SIG-M5 treated with dmso at 0.1 percent for 504 hours (cell line): ENCODE measurements around the gene NBPF14.
"Not testable (repeated sequence)": the region's sequence is repeated elsewhere in the genome, so short reads cannot be mapped to it uniquely, and the experiment has no call there.

ENCODE experiments used
- DNase-seq: peaks from one replicate; lab custom pipeline; 2025; ENCODE audit not compliant: unreplicated experiment; lab: John Stamatoyannopoulos, UW

The NBPF14 gene, protein sequence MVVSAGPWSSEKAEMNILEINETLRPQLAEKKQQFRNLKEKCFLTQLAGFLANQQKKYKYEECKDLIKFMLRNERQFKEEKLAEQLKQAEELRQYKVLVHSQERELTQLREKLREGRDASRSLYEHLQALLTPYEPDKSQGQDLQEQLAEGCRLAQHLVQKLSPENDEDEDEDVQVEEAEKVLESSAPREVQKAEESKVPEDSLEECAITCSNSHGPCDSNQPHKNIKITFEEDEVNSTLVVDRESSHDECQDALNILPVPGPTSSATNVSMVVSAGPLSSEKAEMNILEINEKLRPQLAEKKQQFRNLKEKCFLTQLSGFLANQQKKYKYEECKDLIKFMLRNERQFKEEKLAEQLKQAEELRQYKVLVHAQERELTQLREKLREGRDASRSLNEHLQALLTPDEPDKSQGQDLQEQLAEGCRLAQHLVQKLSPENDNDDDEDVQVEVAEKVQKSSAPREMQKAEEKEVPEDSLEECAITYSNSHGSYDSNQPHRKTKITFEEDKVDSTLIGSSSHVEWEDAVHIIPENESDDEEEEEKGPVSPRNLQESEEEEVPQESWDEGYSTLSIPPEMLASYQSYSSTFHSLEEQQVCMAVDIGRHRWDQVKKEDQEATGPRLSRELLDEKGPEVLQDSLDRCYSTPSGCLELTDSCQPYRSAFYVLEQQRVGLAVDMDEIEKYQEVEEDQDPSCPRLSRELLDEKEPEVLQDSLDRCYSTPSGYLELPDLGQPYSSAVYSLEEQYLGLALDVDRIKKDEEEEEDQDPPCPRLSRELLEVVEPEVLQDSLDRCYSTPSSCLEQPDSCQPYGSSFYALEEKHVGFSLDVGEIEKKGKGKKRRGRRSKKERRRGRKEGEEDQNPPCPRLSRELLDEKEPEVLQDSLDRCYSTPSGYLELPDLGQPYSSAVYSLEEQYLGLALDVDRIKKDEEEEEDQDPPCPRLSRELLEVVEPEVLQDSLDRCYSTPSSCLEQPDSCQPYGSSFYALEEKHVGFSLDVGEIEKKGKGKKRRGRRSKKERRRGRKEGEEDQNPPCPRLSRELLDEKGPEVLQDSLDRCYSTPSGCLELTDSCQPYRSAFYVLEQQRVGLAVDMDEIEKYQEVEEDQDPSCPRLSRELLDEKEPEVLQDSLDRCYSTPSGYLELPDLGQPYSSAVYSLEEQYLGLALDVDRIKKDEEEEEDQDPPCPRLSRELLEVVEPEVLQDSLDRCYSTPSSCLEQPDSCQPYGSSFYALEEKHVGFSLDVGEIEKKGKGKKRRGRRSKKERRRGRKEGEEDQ (N-terminal part only)

DNA sequence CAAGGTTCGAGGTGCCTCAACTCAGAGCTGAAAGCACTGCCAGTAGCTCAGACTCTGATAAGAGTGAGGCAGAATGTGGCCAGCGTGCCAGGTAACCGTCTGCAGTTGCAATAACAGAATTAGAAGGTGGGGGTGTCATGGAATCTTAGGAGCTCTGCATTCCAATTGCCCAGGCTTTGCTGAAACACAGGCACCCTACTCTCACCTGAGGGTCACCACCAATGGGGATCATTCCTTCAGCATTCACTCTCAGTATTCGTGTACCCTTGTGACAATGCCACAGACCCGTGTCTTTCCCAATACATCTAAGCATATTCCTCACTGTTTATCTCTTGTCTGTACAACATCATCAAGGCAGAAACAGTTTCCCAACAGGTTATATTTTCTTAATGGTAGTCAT lies at the start of gene NBPF14:
NBPF14 (minus strand) TSS at position 101 of the 400 bp plus-strand sequence. CDS start 294 bp downstream, outside the sequence.
- not testable (repeated sequence) for DNase-seq

DNA sequence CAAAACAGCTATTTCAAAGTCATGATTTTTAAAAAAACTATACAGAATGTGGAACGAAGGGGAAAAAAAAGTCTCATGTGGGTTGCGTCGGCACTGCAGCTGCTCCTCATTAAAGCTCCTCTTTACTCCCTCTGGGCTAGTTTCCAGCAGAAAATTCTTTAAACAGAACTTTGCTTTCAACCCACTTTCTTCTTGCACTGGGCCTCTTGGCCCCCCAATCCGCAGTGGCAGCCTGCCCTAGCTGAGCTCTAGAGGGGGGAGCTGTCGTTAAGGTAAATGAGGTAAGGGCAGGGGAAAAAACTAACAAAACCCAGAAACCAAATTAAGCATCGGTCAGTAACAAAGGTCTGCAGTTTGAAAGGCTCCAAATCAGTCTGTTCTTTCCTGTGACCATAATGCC lies 29.6 kb upstream of the NBPF14 start:
- DNase-seq, result not testable (repeated sequence)

DNA sequence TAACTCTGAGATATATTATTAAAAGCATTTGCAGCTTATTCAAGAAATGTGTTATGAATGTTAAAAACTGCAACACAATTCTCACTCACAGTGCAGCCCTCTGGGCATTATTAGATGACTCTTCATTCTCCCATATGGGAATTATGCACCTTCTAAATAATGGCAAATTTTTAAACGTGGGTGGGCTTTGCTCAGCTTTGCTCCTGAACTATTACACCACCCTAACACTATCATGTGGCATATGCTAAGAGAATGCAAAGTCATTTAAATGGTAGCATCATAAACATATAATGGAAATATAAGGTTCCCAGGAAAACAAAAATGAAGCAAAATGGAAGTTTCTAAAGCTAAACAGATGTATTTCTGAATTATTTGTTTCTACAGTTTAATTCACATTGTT lies 22.4 kb upstream of the NBPF14 start:
- DNase-seq, result not testable (repeated sequence)

DNA sequence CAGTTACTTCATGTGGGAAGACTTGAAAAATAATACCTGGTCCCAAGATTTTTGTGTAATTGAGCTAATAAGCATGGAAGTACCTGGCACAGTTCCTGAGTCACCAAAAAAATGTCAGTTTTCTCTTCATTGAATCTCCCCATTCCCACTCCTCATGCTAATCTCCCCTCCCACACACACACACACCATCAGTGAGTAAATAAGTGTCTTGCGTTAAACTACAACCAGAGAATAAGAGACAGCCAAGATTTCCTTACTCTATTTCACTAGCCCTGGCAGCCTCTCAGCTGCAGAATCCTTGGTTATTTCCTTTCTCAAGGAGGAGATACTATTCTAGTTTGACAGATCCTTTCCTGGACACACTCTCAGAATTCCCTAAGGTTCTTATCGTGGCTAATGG lies 9.5 kb upstream of the NBPF14 start:
- not testable (repeated sequence) for DNase-seq

DNA sequence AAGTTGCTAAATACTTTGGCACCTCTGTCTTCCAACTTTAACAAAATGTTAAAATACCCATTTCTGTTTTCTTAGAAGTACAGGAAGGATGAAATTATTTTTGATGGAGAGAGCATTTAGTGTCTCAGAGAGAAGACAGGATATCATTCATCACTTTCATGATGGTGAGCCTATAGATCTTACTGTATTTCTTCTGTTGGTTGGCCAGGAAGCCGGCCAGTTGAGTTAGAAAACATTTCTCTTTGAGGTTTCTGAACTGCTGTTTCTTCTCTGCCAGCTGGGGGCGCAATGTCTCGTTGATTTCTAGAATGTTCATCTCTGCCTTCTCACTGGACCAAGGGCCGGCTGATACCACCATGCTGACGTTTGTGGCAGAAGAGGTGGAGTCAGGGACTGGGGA lies 451 bp downstream of the NBPF14 start:
- not testable (repeated sequence) for DNase-seq

DNA sequence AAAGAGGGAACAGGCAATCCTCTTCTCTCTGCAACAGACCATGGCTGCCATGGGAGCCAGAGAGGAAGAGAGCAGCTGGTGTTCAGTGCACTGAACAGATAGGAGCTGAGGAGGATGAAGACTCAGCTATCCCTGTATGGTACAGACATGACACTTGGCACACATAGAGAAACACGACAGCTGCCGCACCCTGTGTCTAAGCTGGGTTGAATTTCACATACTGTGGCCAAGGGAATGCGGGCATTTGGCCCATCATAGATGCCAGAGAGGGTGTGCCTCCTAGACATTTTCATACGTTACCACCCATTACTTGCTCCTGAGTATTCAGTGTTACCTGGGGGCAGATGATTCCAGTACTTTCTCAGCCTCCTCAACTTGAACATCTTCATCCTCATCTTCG lies 4.7 kb downstream of the NBPF14 start:
- DNase-seq, result not testable (repeated sequence)

DNA sequence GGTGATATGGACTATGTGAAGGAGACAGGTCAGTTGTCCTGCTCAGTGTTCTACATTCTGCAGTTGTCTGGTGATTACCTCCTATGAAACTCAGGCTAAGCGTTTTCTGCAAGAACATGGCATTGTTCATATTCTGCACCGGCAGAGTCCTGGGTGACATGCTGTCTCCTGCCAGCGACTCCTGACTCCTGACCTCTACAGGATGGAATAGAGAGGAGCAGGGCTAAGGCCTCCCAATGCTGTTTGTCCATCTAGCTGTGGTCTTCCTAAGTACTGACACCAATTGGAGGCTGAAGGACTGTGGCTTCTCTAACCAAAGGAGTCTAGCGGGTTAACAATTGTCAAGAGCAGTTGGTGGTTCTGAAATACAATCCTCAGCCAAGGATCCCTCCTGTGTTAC lies 63.7 kb downstream of the NBPF14 start:
- DNase-seq, result not testable (repeated sequence)

DNA sequence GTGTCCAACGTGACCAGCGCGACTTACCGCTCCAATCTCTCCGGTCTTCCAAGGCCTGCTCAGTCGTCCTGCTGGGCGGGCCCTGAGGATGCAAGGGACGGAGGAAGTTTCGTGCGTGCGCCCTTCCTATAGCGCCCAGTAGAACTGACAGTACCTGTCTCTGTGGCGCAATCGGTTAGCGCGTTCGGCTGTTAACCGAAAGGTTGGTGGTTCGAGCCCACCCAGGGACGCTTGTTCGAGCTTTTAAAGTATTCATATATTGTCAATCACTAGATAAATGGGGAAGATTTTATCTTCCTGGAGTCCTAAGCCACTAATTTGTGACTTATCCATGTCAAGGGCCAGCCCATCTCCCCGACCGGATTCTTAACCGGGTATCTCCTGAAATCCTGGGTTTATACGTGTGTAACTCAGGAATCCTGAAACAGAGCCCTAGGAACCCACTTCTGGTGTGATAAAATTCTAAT lies 66.7 kb downstream of the NBPF14 start:
- DNase-seq, result peak; percentile 52

DNA sequence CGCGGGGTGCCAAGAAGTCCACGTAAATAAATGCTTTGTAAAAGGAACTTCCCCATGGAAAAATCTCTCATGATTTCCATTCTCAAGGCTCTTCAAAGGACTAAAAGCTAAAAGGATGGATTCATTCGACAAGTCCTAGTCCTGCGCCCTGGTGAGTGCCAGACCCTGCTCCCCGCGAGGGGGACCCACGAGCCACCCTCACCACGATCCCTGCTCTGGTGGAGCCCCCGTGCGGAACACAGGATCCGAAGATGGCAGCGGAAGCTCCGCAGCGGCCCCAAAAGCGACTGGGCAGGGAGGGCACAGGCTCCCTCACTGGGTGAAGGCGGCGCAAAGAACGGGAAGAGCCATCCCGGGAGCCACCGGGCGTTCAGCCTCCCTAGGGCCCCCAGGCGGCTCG lies 67.2 kb downstream of the NBPF14 start:
- not testable (repeated sequence) for DNase-seq

DNA sequence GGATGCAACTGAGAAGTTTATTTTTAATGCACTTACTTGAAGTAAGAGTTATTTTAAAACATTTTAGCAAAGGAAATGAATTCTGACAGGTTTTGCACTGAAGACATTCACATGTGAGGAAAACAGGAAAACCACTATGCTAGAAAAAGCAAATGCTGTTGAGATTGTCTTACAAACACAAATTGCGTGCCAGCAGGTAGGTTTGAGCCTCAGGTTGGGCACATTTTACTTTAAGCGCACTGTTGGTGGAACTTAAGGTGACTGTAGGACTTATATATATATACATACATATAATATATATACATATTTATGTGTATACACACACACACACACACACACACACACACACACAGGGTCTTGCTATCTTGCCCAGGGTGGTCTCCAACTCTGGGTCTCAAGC lies 69.2 kb downstream of the NBPF14 start:
- not testable (repeated sequence) for DNase-seq

DNA sequence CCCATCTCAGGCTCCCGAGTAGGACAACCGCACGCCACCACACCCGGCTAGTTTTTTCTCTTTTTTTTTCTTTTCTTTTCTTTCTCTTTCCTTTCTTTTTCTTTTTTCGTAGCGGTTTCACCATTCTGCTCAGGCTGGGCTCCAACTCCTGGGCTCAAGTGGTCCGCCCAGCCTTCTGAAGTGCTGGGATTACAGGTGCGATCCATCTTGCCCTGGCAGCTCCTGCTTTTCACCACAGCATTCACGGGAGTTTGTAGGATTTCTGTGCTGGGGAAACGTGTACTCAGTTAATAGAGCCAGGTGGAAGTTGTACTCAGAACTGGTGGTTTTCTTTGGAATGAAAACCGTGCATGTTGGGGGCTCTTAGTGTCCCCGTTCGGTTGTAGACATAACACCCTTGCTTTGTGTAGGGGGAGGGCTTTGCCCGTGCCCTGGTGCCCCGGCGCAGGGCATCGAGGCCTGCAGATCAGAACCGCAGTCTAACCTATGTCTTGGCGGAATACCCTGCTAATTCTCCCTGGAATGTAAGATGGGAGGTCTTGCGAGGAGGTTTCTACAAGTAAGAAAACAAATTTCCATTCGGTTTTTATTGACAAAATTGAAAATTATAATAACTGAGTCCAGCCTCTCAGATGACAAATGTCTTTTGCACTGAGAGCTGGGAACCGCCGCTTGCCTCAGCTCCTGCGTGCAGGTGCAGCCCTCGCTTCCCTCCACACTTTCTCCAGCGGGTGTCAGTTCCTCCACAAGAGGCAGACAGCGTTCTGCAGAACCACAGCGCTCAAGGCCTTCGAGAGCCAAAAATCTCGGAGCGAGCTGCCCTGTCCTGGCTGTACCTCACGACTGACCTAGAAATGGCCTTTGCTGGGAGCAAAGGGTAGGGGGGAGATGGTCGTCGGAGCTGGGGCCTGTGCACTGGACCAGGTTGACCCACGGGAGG lies 72.3 kb downstream of the NBPF14 start:
- not testable (repeated sequence) for DNase-seq

DNA sequence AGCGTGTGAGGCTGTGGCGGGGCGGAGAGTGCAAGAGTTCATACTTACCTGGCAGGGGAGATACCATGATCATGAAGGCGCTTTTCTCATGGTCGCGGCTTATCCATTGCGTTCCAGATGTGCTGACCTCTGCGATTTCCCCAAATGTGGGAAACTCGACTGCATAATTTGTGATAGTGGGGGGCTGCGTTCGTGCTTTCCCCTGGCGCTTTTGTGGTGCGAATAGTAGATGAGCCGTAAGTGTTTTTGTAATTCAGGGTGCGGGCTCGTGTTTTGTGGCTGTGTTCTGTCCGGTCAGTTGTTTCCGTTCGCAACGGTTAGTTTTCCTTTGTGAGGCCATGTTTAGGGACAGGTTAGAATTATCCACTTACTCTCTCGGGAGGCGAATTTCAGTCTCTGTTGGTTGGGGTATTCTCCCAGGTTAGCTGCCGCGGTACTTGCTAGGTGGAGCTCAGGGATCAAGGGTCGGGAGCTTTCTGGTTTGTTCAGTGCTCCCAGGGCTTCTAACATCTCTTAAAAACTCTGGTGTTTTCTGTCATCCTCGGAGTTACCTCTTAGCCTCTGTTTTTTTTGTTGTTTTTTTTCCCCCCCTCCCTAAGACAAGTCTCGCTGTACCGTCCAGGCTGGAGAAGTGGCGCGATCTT lies 73.1 kb downstream of the NBPF14 start:
- DNase-seq, result peak; percentile 100

DNA sequence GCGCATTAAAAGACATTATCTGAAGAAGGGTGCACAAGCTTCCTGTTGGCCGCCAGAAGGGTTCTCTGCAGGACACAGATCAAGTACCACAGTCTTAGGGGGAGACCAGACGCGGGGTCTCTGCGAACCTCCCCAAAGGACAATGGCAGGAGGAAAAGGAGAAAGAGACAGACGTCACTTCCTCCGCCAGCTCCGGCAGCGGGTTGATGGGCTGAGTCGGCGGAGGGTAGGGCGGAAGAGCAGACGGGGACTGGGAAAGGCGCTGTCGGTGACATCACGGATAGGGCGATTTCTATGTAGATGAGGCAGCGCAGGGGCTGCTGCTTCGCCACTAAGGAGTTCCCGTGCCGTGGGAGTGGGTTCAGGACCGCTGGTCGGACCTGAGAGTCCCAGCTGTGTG lies 73.7 kb downstream of the NBPF14 start:
- DNase-seq, result peak; percentile 93

DNA sequence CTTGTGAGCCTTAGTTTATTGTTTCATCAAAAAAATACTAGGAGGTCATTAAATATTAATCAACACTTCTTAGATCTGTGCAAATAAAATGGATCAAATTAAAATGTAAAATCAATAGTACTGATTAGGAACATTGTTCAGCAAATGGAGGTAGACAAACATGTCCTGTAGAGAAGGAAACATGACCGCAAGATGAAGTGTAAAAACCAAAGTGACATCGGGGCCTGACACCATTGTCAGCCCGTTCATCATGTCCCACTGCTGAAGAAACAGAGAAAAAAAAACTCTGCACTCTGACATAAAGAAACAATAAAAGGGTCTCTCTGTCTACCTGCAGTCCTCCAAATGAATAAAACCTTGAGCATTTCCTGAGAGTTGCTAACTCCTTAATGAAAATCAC lies 81.5 kb downstream of the NBPF14 start:
- DNase-seq, result not testable (repeated sequence)

DNA sequence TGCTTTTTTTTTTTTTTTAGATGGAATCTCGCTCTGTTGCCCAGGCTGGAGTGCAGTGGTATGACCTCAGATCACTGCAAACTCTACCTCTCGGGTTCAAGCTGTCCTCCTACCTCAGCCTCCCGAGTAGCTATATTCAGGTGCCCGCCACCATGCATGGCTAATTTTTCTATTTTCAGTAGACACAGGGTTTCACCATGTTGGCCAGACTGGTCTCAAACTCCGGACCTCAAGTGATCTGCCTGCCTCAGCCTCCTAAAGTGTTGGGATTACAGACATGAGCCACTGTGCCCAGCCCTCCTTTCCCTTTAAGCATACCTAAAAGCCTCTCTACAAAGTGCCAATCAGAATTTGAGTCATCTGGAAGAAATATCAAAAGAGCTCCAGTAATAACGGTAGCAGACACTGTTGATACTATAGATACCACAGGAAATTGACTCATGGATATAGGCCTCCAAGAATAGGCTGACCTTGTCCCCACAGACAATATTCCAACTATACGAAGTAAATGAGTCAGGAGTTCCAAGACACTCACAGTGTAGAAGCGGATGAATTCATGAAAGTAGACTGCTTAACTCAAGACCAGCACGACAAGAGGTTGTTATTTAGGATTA lies 83.1 kb downstream of the NBPF14 start:
- DNase-seq, result not testable (repeated sequence)

DNA sequence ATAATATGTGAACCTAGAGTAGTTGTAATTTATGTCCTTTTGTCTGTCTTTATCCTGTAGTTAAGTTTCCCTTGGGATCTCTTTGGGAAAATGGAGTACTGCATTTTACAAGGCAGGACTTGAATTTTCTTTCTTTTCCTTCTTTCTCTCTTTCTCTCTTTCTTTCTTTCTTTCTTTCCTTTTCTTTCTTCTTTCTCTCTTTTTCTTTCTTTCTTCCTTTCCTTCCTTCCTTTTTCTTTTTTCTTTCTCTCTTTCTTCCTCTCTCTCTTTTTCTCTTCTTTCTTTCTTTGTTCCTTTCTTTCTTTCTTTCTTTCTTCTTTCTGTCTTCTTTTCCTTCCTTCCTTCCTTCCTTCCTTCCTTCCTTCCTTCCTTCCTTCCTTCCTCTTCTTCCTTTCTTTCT lies 101.9 kb downstream of the NBPF14 start:
- not testable (repeated sequence) for DNase-seq

DNA sequence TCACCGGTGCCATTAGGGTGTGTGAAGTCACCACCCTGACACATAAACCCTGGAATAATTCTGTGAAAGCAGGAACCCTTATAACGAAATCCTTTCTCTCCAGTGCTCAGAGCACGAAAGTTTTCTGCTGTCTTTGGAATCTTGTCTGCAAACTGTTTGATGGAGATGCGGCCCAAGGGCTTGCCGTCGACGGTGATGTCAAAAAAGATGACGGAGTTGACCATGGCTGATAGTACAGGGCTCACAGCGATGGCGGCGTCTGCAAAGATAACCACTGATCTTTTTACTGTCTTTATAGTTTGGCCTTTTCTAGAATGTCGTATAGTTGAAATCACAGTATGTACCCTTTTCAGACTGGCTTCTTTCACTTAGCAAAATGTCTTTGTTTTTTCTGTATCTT lies 112.8 kb downstream of the NBPF14 start, which contains the start of gene PPIAL4G:
PPIAL4G (minus strand) TSS at position 274 of the 400 bp plus-strand sequence; CDS start at position 224, 50 bp downstream.
- not testable (repeated sequence) for DNase-seq
